SK-N-MC (cell line): ENCODE measurements around the gene GIMAP1.

Experiments used
- EZH2 ChIP-seq: fragments of 200-600 bp; sonication (generic); IDR thresholded peaks from one replicate; pipeline ENCODE4 v1.6.1; 2017; ENCODE audit warnings: antibody characterized with exemption
- POLR2AphosphoS5 ChIP-seq: IDR thresholded peaks from 2 replicates; pipeline ENCODE4 v1.6.1; 2012; ENCODE audit warnings: mild to moderate bottlenecking, low read depth, low read length, borderline replicate concordance

DNA sequence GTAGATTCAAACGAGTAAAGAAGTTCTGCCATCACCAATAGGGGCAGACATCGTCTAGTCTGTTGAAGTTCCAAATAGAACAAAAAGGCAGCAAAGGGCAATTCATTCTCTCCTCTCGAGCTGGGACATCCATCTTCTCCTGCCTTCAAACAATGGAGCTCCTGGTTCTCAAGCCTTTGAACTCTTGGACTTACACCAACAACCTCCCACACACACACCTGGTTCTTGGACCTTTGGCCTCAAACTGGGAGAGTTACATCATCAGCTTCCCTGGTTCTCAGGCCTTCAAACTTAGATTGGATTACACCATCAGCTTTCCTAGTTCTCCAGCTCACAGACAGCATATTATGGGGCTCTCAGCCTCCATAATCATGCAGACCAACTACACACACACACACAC is 11.0 kb downstream of the GIMAP1 start:
- no peak for TF ChIP-seq POLR2AphosphoS5
- no peak for TF ChIP-seq EZH2
